GM13977 (cell line): ENCODE data around the gene TMEM253.

Experiments
- DNase-seq: peaks from one replicate; pipeline ENCODE4 v3.0.0; 2012; ENCODE audit warnings: low spot score
- in situ Hi-C: fragments of 300-500 bp; cut with MboI; formaldehyde crosslinking; loops from one replicate; pipeline ENCODE4 v1.12.0; 2022; ENCODE audit warnings: low sequenced_read_pairs, low pct_unique_long_range_greater_than_20kb, mixed read lengths, inconsistent platforms; ENCODE audit not compliant: unreplicated experiment
- TF ChIP-seq, protein P1 (sequence below): IDR thresholded peaks from 2 replicates; pipeline ENCODE4 v1.5.1; 2012; ENCODE audit warnings: mild to moderate bottlenecking, control low read depth; ENCODE audit not compliant: insufficient read depth; ENCODE audit errors: extremely low read depth, missing control alignments

The TMEM253 gene

DNA sequence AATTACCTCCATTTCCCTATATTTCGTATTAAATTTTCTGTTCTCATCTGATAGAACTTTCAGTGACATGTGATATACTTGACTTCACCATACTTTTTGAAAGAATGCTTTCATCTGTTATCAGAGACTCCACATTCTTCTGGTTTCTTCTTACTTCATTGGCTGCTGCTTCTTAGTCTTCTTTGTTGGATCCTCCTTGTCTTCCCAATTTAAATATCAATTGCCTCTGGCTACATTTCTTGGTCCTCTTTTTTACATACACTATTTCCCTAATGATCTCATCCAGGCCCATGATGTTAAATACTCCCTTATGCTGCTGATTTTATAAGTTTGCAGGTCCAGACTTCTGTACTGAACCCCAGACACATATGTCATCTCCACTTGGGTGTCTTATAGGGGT is 33.0 kb downstream of the TMEM253 start:
- DNase-seq: no peak
- in situ Hi-C loops: no loop called here
- TF ChIP-seq, protein P1, sequence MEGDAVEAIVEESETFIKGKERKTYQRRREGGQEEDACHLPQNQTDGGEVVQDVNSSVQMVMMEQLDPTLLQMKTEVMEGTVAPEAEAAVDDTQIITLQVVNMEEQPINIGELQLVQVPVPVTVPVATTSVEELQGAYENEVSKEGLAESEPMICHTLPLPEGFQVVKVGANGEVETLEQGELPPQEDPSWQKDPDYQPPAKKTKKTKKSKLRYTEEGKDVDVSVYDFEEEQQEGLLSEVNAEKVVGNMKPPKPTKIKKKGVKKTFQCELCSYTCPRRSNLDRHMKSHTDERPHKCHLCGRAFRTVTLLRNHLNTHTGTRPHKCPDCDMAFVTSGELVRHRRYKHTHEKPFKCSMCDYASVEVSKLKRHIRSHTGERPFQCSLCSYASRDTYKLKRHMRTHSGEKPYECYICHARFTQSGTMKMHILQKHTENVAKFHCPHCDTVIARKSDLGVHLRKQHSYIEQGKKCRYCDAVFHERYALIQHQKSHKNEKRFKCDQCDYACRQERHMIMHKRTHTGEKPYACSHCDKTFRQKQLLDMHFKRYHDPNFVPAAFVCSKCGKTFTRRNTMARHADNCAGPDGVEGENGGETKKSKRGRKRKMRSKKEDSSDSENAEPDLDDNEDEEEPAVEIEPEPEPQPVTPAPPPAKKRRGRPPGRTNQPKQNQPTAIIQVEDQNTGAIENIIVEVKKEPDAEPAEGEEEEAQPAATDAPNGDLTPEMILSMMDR: no peak

DNA sequence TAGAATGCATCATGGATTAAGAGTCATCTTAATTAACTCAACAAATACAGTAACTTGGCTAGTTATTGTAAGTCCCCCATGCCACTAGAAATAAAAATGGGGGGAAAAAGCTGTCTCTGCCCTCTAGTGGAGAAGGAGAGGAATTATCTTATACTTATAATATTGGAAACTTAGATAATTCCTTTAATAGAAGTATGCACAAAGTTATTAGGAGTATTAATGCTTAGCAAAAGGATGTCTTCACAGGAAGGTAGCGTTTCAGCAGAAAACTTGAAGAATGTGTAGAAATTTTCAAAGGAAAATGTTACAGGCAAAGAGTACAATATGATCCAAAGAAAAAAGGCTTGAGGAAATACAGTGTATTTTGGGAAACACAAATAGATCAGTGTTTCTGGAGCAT is 35.2 kb downstream of the TMEM253 start:
- TF ChIP-seq, protein P1: peak; percentile 49
- peak; percentile 57 for DNase-seq
- in situ Hi-C loops: no loop called here

DNA sequence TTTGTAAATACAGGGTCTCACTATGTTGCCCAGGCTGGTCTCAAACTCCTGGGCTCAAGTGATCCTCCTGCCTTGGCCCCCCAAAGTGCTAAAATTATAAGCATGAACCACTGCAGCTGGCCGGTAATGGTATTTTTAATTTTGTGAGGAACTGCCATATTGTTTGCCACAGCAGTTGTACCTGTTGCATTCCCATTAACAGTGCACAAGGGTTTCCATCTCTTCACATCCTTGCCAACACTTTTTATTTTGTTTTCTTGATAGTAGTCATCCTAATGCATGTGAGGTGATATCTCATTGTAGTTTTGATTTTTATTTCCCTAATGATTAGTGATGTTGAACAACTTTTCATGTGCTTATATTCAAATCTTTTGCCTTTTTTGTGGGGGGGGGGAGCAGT is 41.5 kb downstream of the TMEM253 start:
- DNase-seq: no peak
- TF ChIP-seq, protein P1: no peak
- in situ Hi-C loops: no loop called here

DNA sequence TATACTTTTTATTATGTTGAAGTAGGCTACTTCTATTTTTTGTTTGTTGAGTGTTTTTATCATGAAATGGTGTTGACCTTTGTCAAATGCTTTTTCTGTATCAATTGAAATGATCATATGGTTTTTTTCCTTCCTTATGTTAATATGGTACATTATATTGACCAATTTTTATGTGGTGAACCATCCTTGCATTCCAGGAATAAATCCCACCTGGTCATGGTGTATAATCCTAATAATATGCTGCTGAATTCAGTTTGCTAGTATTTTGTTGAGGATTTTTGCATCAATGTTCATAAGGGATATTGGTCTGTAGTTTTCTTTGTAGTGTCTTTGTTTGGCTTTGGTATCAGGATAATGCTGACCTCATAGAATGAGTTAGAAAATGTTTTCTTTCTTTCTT is 44.6 kb downstream of the TMEM253 start:
- in situ Hi-C loops: no loop called here
- TF ChIP-seq, protein P1: no peak
- DNase-seq: no peak

DNA sequence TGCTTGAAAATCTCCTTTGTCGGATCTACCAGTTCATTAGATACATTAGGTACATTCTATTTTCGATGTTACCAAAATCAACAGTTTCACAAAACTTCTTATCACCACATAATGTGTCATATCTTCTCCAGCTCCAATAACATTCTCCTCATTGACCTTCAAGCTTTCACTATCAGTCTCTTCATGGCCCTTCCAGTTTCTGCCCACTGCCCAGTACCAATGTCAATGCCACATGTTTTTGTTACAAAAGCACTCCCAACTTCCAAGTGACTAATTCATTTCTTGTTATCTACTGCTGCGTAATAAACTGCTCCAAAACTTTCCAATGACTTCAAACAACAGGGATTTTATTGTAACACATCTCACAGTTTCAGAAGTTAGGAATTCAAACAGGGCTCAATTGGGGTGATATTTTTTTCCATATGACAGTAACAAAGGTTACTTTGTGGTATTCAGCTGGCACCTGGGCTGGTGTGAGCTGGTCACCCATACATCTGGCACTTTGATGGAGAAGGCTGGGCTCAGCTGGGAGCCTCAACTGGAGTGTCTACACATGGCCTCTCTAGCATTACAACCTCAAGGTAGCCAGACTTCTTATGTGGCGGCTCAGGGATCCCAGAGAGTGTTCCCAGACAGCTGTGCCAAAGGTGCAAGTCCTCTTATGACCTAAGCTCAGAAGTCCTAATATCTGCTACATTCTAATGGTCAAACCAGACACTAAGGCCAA is 48.9 kb downstream of the TMEM253 start:
- in situ Hi-C loops: no loop called here

More for the DNA sequence above, 48.9 kb downstream of the TMEM253 start:
- TF ChIP-seq, protein P1: no peak
- no peak for DNase-seq
